ENCODE results near the gene POMT2.

Gene POMT2

DNA sequence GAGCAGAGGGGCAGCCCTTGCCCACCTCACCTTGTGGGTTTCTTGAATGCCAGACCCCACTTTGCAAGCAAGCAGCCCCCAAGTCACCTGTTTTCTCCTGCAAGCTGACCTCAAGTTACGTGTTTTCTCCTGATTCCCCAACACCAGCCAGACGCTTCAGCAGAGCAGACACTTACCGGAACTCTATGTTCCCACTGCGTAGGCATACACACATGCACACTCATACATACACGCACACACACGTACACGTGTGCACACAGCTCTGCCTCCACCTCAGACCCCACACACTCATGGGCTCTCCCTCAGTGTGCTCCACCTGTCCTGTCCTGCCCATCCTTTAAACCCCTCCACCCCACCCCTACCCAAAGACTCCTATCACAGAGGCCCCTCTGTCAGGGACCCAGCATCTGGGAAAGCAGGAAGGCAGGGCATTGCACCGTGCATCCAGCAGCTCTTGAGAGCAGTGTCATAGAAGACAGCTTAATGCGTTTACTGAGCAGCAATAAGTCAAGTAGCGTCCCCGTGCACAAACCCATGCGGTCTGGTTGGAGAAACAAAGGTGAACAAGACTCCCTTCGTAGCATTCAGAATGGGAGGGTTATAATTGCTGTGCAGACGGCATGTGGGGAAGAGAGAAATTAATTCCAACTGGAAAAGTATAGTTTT lies 94.7 kb downstream of the POMT2 start:
- DNase-seq (ENCODE audit: low read depth): no peak
- no peak overlapping the region for H3K4me3 ChIP-seq (ENCODE audit: low read depth, low read length)
- TF ChIP-seq, protein P1, sequence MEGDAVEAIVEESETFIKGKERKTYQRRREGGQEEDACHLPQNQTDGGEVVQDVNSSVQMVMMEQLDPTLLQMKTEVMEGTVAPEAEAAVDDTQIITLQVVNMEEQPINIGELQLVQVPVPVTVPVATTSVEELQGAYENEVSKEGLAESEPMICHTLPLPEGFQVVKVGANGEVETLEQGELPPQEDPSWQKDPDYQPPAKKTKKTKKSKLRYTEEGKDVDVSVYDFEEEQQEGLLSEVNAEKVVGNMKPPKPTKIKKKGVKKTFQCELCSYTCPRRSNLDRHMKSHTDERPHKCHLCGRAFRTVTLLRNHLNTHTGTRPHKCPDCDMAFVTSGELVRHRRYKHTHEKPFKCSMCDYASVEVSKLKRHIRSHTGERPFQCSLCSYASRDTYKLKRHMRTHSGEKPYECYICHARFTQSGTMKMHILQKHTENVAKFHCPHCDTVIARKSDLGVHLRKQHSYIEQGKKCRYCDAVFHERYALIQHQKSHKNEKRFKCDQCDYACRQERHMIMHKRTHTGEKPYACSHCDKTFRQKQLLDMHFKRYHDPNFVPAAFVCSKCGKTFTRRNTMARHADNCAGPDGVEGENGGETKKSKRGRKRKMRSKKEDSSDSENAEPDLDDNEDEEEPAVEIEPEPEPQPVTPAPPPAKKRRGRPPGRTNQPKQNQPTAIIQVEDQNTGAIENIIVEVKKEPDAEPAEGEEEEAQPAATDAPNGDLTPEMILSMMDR (IDR thresholded peaks at IDR 0.05; ENCODE audit: control insufficient read depth, extremely low read depth, insufficient read depth): no peak

DNA sequence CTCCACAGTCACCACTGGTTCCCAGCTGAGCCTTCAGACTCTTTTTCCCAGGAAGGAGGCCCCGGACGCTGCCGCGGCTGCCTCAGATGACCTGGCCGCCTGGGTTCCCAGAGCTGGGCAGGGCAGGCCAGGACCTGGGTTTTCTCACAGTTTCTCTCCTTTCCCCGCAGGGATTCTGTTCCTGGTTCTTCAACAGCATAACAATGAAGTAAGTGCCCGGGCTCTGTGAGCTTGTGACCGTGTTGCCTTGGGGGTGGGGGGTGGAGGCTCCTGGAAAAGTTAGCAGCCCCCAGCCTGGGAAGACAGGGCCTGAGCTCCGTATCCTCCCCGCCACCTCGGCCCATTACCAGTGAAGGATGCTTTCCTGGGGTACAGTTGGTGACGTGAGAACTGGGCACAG lies 95.4 kb downstream of the POMT2 start:
- TF ChIP-seq, protein P1 (IDR thresholded peaks at IDR 0.05; ENCODE audit: control insufficient read depth, extremely low read depth, insufficient read depth): no peak
- no peak for DNase-seq (ENCODE audit: low read depth)

More for the DNA sequence above, 95.4 kb downstream of the POMT2 start:
- no peak overlapping the region for H3K4me3 ChIP-seq (ENCODE audit: low read depth, low read length)

All from LNCaP clone FGC (cell line).